ENCODE measurements around the gene CEP164. TPM values are rescaled to one million over a fixed set of nuclear protein-coding genes. Genes with fewer than 3 reads are reported as not detected.

Gene CEP164
- polyA plus RNA-seq, 1 of the 3 experiments (the other 2 are of a cell fraction) = 27.7 TPM

DNA sequence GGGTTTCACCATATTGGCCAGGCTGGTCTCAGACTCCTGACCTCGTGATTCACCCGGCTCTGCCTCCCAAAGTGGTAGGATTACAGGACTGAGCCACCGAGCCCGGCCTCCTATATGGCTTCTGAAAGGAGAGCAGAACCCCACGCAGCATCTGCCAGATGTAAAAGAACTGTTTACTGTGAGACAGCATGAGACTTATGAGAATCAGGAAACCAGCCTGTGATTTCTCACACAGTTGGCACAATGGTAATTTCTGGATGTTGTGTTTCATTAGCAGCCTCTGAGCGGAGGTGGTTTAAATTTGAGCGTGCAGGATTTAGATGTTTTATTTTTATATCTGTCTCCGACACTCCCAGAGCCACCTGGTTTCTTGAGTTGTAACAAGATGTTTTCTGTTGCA is 33.8 kb downstream of the CEP164 start:
- no peaks in the 10 kb centered on the region for H4K20me1 ChIP-seq (ENCODE audit: insufficient read depth)
- peaks cover 35 to 43% of the 10 kb centered on the region in 2 experiments for H3K36me3 ChIP-seq (replicated peaks in 1 of 2; ENCODE audit: control insufficient read depth in 1 of 2, insufficient read depth in 2 of 2, low read length in 1 of 2)
- H3K9ac ChIP-seq = no peak overlapping the region
- H3K79me2 ChIP-seq (ENCODE audit: insufficient read depth) = no peaks in the 10 kb centered on the region
- 95% methylated on average over 8 of the region's 8 CpGs for WGBS (ENCODE audit: low lambda C conversion rate)
- ChIA-PET CTCF (no interaction called here), POLR2A (no interaction called here)
- H3K27me3 ChIP-seq (ENCODE audit: insufficient read depth) = no peaks in the 10 kb centered on the region
- H3K27ac ChIP-seq (ENCODE audit: low read depth in 2 of 2, low read length in 1 of 2) = no peak overlapping the region
- no peaks in the 10 kb centered on the region for H3F3A ChIP-seq (replicated peaks; ENCODE audit: insufficient read depth)
- no peak for DNase-seq
- H3K4me3 ChIP-seq (ENCODE audit: low read depth in 2 of 2, low read length in 1 of 2) = no peak overlapping the region
- H2AFZ ChIP-seq (ENCODE audit: low read depth) = no peak overlapping the region
- no peak for TF ChIP-seq YY1 (IDR thresholded peaks at IDR 0.05; ENCODE audit: low read depth)
- no peak for TF ChIP-seq JUND (IDR thresholded peaks at IDR 0.05)
- TF ChIP-seq RCOR1 (IDR thresholded peaks at IDR 0.05; ENCODE audit: low read length) = no peak
- no peak for TF ChIP-seq RAD21 (IDR thresholded peaks at IDR 0.05; ENCODE audit: low read length)
- no peak for TF ChIP-seq IRF3 (IDR thresholded peaks at IDR 0.05; ENCODE audit: low read depth, low read length)
- TF ChIP-seq EZH2phosphoT487 (IDR thresholded peaks at IDR 0.05; ENCODE audit: borderline replicate concordance, low read depth) = no peak
- no peak for TF ChIP-seq CHD2 (IDR thresholded peaks at IDR 0.05; ENCODE audit: low read length, partially characterized antibody)
- no peak for TF ChIP-seq TAF1 (IDR thresholded peaks at IDR 0.05; ENCODE audit: borderline replicate concordance, low read depth, low read length)
- TF ChIP-seq RFX5 (IDR thresholded peaks at IDR 0.05; ENCODE audit: low read length) = no peak
- no peak for TF ChIP-seq CTCF (IDR thresholded peaks at IDR 0.05)
- no peak for TF ChIP-seq MEF2A (IDR thresholded peaks at IDR 0.05; ENCODE audit: borderline replicate concordance, low read depth)
- TF ChIP-seq SMC3 (IDR thresholded peaks at IDR 0.05; ENCODE audit: low read depth, low read length) = no peak
- no peak for TF ChIP-seq SIN3A (IDR thresholded peaks at IDR 0.05; ENCODE audit: borderline replicate concordance, low read depth, low read length)
- no peak for TF ChIP-seq NFIC (IDR thresholded peaks at IDR 0.05; ENCODE audit: borderline replicate concordance)
- no peak for TF ChIP-seq FOSL2 (IDR thresholded peaks at IDR 0.05; ENCODE audit: borderline replicate concordance, low read depth)
- no peak for TF ChIP-seq FOXM1 (IDR thresholded peaks at IDR 0.05; ENCODE audit: low read depth)
- TF ChIP-seq EP300 (IDR thresholded peaks at IDR 0.05; ENCODE audit: borderline replicate concordance in 1 of 2, low read depth in 1 of 2, low read length in 1 of 2) = no peak
- no peak for TF ChIP-seq GATA2 (CRISPR knock-in tag; IDR thresholded peaks at IDR 0.05)
- H3K4me2 ChIP-seq = no peak overlapping the region
- H3K9me2 ChIP-seq = no peaks in the 10 kb centered on the region
- no peaks in the 10 kb centered on the region for H3K4me1 ChIP-seq (ENCODE audit: control insufficient read depth in 1 of 2, insufficient read depth in 2 of 2, low read depth in 1 of 2, low read length in 1 of 2)
- H3K9me3 ChIP-seq = no peaks in the 10 kb centered on the region
